HG02938 (cell line): ENCODE data around the gene DZIP1.
A peak's percentile ranks its signal among the peaks of the same experiment; 100 is the strongest.
"Not testable (repeated sequence)": the region's sequence is repeated elsewhere in the genome, so short reads cannot be mapped to it uniquely, and the experiment has no call there.

ENCODE experiments used
- ATAC-seq: cut with Tn5 transposase; IDR thresholded peaks from one replicate; pipeline ENCODE4 v1.9.1; 2021; ENCODE audit warnings: mild to moderate bottlenecking, moderate library complexity; ENCODE audit not compliant: unreplicated experiment

DZIP1 gene

GRCh38 chr13:95644601-95645052 lies at the start of gene DZIP1:
TSS of gene DZIP1 (minus strand) at chr13:95644706. CDS start at chr13:95642029, 2,677 bp downstream.
- no peak for ATAC-seq

GRCh38 chr13:95690986-95691385 lies 46.5 kb upstream of the DZIP1 start:
- ATAC-seq: not testable (repeated sequence)

GRCh38 chr13:95689582-95689926 lies 45.0 kb upstream of the DZIP1 start:
- peak; percentile 27 for ATAC-seq

GRCh38 chr13:95684960-95685359 lies 40.5 kb upstream of the DZIP1 start:
- ATAC-seq: not testable (repeated sequence)

GRCh38 chr13:95684418-95684817 lies 39.9 kb upstream of the DZIP1 start:
- no peak for ATAC-seq

- no peak for ATAC-seq
Observed at GRCh38 chr13:95679722-95680121, 35.2 kb upstream of the DZIP1 start.

- no peak for ATAC-seq
Observed at GRCh38 chr13:95678967-95679366, 34.5 kb upstream of the DZIP1 start.

- no peak for ATAC-seq
Observed at GRCh38 chr13:95677564-95678266, 33.2 kb upstream of the DZIP1 start.

- peak; percentile 88 for ATAC-seq
Observed at GRCh38 chr13:95676762-95677563, 32.5 kb upstream of the DZIP1 start, which contains the start of gene DNAJC3. TSS of gene DNAJC3 (plus strand) at chr13:95677139. CDS start at chr13:95677256, 117 bp downstream.

GRCh38 chr13:95676105-95676761 lies 31.7 kb upstream of the DZIP1 start:
- peak; percentile 13 for ATAC-seq

- ATAC-seq: no peak
Observed at GRCh38 chr13:95671597-95671996, 27.1 kb upstream of the DZIP1 start.

GRCh38 chr13:95667235-95667634 lies 22.7 kb upstream of the DZIP1 start:
- ATAC-seq: not testable (repeated sequence)

GRCh38 chr13:95660981-95661581 lies 16.6 kb upstream of the DZIP1 start:
- no peak for ATAC-seq

GRCh38 chr13:95659500-95659899 lies 15.0 kb upstream of the DZIP1 start:
- ATAC-seq: no peak

GRCh38 chr13:95656386-95657015 lies 12.0 kb upstream of the DZIP1 start:
- ATAC-seq: no peak

- ATAC-seq: no peak
Observed at GRCh38 chr13:95652821-95653220, 8.3 kb upstream of the DZIP1 start.

- no peak for ATAC-seq
Observed at GRCh38 chr13:95652244-95652764, 7.8 kb upstream of the DZIP1 start.

GRCh38 chr13:95650696-95651095 lies 6.2 kb upstream of the DZIP1 start:
- no peak for ATAC-seq

GRCh38 chr13:95647321-95647720 lies 2.8 kb upstream of the DZIP1 start:
- no peak for ATAC-seq

GRCh38 chr13:95643936-95644598 lies 439 bp downstream of the DZIP1 start:
- ATAC-seq: no peak
